SK-N-SH (cell line): Measurements from ENCODE around the gene BNC2.

ENCODE experiments used
- CTCF ChIP-seq: fragments of 200-600 bp; sonication (generic); IDR thresholded peaks from 2 replicates; pipeline ENCODE4 v1.6.1; 2017; ENCODE audit warnings: antibody characterized with exemption, mild to moderate bottlenecking, moderate library complexity
- EP300 ChIP-seq, 2 experiments: IDR thresholded peaks; 2 replicates each; pipeline versions ENCODE4 v1.4.0 to v1.6.1; 2012; ENCODE audit warnings: borderline replicate concordance in 1 of 2, low read depth in 1 of 2, low read length in 1 of 2
- EZH2phosphoT487 ChIP-seq: fragments of 200-600 bp; sonication (generic); IDR thresholded peaks from 2 replicates; pipeline ENCODE4 v1.6.1; 2017; ENCODE audit warnings: low read depth, mixed run types, mild to moderate bottlenecking, antibody characterized with exemption, moderate library complexity, borderline replicate concordance
- JUND ChIP-seq: IDR thresholded peaks from 2 replicates; pipeline ENCODE4 v1.4.0; 2012
- REST ChIP-seq: IDR thresholded peaks from 2 replicates; pipeline ENCODE4 v1.6.1; 2012; ENCODE audit warnings: mild to moderate bottlenecking, low read depth, low read length, moderate library complexity

- TF ChIP-seq CTCF (no peak), EP300 (IDR thresholded peaks at IDR 0.05; ENCODE audit: borderline replicate concordance in 1 of 2, low read depth in 1 of 2, low read length in 1 of 2) (peak; percentile 28 to 82; a peak in 3 of 4 replicates), JUND (no peak), EZH2phosphoT487 (no peak), REST (no peak)
Measured at GRCh38 chr9:16515207-16515606, 355.3 kb downstream of the BNC2 start.
